Measurements from ENCODE around the gene TEFM. TPM values are rescaled to one million over a fixed set of nuclear protein-coding genes. Genes with fewer than 3 reads are reported as not detected.

Gene TEFM
- total RNA-seq, 1 experiment from 2014 or later, result 29.4 TPM

Small RNA genes within 50 kb of the gene (small RNA-seq; reads per million reads assigned to genes)
- gene RNU6-298P, result 0 reads per million in 2 experiments

Other genes with a start within 250 kb of the TEFM start
- gene CRLF3, start 81.5 kb downstream of the TEFM start, total RNA-seq (2014; rRNA removed; shearing (Covaris generic)), result 28.0 and 30.6 TPM in 2 replicates
- 6.7 and 7.2 TPM in 2 replicates for gene ATAD5, start 74.3 kb downstream of the TEFM start, total RNA-seq (2014; rRNA removed; shearing (Covaris generic))
- 1.2 and 1.3 TPM in 2 replicates for gene ADAP2, start 15.7 kb upstream of the TEFM start, total RNA-seq (2014; rRNA removed; shearing (Covaris generic))
- gene RNF135, start 64.8 kb upstream of the TEFM start, total RNA-seq (2014; rRNA removed; shearing (Covaris generic)), result 27.0 and 27.3 TPM in 2 replicates
- 30.3 and 33.6 TPM in 2 replicates for gene NF1, start 188.7 kb upstream of the TEFM start, total RNA-seq (2014; rRNA removed; shearing (Covaris generic))